ENCODE measurements around the gene WNT2B. TPM values are rescaled to one million over a fixed set of nuclear protein-coding genes. Genes with fewer than 3 reads are reported as not detected.
A peak's percentile ranks its signal among the peaks of the same experiment; 100 is the strongest.

The WNT2B gene
- total RNA-seq, 1 donor from 2014 or later, result 1.5 TPM

DNA sequence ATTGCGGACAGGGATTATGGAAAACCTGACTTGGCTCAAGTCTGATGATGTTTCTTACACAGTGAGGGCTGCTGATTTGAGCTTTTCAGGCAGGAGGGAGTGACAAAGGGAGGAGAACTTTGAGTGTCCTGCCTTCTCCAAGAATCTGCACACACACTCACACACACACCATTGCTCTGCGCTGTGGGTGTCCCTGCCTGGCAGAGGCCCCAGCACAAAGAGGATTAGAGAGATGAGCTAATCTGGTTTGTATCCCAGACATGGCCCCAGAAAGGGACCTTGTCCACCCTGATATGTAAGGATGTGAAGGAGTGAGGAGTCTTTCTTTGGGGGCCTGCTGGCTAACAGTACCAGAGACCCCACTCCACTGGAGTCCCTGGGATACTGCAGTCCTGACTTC lies 5.9 kb upstream of the WNT2B start:
- DNase-seq (ENCODE audit: missing footprints) (no peak), ATAC-seq (no peak)
- intact Hi-C loops (cut with DNase I), result loop anchor here (5.0 kb wide), 1 partner anchor 204 kb away; the partner anchor contains the start of gene RHOC

DNA sequence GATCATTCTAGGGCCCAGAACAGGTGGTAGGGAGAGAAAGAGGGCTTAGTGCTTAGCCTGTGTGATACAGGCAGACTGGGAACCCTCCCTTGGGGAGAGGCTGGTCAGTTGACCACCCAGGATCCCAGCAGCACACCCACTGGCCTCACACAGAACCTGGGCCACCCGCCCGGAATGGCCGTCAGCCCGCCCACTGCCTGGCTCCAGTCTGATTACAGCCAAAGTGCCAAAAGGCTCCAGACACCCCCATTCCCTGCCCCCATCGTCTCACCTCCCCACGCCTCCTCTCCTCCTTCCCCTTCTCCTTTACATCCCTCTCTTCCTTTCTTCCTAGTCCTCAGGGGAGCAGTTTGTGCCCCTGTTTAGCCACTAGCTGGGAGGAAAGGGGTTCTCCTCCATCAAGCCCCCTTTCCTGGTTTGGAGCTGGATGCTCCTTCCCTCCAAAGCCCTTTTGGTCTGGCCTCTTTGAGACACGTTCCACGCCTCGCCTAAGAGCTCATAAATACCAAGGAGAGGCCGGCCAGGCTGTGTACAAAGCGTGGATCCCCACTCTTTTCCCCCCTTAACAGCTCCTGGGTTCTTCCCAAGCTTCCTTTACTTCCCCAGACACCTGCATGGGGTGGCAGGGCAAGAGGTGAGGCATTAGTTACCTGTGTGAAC lies 4.6 kb upstream of the WNT2B start:
- intact Hi-C loops (cut with DNase I), result loop anchor here (5.0 kb wide), 1 partner anchor 203 kb away; the partner anchor contains the start of gene RHOC
- DNase-seq (ENCODE audit: missing footprints), result no peak
- ATAC-seq, result no peak

DNA sequence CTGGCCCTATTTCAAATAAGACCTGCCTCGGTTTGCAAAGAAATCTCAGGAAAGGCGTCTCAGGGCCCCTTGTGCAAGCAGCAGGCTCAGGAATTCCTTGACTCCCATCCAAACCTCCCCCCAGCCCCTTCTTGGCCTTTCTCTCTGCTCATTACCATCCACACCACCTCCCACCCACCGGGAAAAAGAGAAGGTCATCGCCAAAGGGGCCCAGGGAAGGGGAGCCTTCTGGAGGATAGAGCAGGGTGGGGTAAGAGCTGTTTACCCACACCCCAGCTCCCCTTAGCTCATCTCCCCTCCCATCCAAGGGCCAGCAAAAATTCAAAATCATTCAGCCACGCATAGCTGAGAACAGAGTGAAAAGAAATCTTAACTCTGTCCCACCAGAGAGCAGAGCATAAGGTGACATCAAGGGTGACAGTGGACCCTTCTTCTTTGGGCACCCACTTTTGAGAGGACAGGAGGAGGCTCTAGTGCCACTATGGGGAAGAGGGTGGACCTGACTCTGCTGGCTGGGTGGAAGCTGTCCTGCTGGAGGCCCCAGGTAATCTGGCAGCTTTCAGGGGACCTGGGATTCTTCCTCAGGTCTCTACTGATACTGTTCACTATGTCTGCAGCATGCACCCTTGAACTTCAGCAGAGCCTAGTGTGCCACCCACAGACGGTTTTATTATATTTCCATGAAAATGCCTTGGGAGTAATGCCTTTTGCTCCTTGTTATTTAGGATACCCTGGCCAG lies 3.9 kb upstream of the WNT2B start:
- ATAC-seq (no peak), DNase-seq (ENCODE audit: missing footprints) (no peak)
- intact Hi-C loops (cut with DNase I), result loop anchor here (5.0 kb wide), 1 partner anchor 202 kb away; the partner anchor contains the start of gene RHOC

DNA sequence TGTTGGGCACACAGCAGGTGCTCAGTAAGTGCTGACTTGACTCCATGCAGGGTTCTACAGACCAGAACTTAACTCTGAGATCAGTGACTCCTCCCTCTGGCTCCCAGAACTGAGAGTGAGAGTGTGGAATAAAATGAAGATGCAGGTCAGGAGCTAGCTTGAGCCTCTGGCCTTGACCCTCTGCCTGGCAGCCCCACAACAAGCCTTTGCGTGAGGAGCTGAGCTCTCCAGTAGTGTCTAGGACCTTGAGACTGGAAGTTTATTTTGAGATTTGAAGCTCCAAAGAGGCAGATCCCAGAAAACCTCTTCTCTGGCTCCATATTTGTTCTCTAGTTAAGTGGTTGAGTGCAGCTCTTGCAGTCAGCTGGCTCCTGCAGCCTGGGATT lies 3.4 kb upstream of the WNT2B start:
- intact Hi-C loops (cut with DNase I), result no loop called here
- no peak for DNase-seq (ENCODE audit: missing footprints)
- no peak for ATAC-seq

DNA sequence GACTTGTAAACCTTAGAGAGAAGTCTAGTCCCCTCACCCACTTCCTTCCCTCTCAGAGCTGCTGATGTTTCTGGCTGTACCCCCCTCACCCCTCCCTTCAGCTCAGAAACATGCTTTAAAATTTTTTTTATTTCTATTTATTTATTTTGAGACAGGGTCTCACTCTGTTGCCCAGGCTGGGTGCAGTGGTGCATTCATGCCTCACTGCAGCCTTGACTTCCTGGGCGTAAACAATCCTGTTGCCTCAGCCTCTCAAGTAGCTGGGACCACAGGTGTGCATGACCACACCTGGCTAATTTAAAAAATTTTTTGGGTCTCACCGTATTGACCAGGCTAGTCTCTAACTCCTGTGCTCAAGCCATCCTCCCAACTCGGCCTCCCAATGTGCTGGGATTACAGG lies 2.9 kb upstream of the WNT2B start:
- ATAC-seq, result no peak
- intact Hi-C loops (cut with DNase I), result no loop called here
- no peak for DNase-seq (ENCODE audit: missing footprints)

DNA sequence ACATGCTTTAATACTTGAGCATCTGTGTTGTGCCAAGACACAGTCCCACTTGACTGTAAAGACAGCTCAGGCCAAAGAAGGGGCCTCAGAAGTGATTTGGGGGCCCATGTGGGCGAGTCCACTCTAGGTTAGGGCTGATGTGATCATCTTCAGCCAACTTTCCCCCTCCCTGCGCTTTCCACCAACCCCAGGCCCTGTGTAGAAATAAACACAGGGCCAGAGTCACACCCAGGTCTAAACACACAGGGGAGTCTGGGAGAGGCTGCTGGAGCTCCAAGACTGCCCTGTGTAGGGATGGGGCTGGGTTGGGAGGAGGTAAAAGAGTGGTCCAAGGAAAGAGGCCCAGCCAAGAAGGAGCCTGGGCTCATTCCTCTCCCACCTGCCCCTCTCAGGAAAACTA lies 2.5 kb upstream of the WNT2B start:
- no peak for ATAC-seq
- intact Hi-C loops (cut with DNase I), result no loop called here
- no peak for DNase-seq (ENCODE audit: missing footprints)

DNA sequence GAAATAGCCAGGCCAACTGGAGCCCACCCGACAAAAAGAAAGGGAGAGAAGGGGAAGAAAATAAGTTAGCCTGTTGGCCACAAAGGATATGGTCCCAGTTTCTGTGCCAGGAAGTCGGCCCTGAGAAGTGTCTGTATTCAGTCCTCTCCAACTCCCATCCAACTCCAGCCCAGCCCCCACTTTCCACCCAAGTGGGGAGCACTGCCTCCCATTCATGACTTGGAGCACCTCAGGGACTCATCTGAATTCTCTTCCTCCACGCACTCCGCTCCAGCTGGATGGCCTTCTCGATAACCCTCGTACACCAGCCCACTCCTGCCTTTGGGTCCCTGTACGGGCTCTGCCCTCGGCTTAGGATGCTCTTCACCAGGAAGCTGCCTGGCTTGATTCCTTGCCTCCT lies 2.0 kb upstream of the WNT2B start:
- DNase-seq (ENCODE audit: missing footprints), result no peak
- no peak for ATAC-seq
- intact Hi-C loops (cut with DNase I), result no loop called here

DNA sequence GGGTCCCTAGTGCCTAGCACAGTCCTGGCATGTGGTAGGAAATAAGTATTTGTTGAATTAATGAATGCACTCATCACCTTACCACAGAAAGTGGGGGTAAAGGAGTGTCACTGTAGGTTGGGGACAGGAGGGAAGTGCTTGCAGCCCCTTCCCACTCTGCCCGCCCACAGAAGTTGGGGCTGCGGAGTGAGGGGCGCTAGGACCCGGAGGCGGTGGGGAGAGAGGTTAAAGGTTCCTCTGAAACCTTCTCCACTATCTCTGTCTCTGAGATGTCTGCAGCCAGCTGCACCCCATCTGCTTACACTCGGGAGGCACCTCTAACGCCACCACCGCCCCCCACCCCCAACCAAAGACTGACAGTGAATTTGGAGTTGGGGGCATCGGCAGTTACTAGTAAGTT lies 1.4 kb upstream of the WNT2B start:
- intact Hi-C loops (cut with DNase I), result no loop called here
- no peak for DNase-seq (ENCODE audit: missing footprints)
- no peak for ATAC-seq

DNA sequence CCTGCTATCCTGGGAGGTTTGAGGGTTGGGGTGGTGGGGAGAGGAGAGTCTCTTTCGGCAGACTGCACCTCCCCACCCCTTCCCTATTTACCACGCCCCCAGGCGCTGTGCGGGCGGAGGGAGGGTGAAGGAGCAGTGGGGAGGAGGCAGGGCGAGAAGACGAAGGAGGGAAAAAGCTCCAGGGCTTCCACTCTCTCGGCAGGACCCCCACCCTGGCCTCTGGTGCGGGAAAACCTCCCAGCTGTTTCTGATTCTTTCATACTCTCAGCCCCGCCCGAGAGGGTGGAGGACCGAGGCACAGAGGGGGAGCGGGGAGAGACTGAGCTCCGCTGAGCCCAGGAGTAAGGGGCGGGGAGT lies 866 bp upstream of the WNT2B start:
- intact Hi-C loops (cut with DNase I), result no loop called here
- ATAC-seq, result no peak
- no peak for DNase-seq (ENCODE audit: missing footprints)

DNA sequence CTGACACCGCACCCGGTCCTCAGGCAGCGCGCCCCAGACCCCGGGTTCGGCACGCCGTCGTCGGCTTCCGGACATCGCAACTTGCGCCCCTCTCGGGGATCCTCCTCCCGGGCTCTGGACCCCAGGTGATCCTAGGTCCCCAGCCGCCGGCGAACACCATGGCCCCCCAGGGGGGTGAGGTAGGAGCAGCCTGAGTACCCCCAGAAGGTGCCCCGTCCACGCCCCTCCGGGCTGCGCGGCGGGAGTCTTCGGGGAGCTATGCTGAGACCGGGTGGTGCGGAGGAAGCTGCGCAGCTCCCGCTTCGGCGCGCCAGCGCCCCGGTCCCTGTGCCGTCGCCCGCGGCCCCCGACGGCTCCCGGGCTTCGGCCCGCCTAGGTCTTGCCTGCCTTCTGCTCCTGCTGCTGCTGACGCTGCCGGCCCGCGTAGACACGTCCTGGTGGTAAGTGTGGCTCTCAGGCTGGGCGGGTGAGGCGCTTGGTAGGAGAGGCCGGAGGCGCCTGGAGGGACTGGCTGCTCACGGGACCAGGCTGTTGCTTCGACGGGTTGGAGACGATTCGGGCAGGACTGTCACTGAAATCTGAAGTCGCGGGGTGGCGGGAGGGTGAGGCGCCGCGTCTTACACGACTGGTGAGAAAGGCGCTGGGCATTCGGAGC lies 367 bp downstream of the WNT2B start:
- DNase-seq (ENCODE audit: missing footprints) (peak; percentile 62), ATAC-seq (peak; percentile 9)
- intact Hi-C loops (cut with DNase I), result no loop called here

DNA sequence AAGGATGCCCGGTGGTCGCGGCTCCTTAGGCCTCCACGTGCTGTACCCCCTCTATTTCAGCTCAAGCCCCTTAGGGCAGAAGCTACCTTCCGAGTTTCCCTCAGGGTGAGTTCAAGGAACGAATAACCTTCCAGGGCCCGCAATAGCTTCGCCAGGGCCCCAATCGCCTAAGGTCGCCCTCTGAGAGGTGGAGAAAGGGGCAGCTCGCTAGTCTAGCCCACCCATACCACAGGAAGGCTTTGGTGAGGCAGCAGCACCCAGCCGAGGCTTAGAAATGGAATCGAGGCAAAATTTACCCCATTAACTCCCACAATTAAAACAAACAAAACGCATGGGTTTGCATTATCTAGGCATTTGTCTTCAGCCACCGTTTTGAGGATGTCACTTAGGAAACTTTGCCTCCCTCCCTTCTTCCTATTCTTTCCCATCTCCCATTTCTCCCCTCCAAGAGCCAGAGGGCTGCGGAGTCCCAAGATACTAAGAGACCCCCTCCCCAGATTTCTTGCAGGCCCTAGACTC lies 954 bp downstream of the WNT2B start:
- ATAC-seq, result no peak
- no peak for DNase-seq (ENCODE audit: missing footprints)
- intact Hi-C loops (cut with DNase I), result no loop called here

DNA sequence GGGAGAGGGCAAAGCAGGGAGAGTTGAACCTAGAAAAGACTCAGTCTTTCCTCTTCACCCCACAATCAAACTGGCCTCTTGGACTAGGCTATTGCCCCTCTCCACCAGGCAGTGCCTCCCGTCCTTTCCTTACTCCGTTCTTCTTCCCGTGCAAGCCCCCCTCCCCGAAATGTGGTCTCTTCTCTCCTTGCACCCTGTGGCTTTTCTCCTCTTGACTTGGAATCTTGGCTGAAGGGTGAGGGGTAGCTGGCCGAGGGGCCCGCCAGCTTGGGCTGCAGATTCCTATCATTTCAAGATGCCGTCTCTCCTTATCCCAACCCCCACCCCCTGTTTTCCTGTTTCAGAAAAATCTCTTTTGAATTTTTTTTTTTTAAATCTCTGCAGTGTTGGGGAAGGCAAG lies 1.6 kb downstream of the WNT2B start:
- intact Hi-C loops (cut with DNase I), result no loop called here
- ATAC-seq (no peak), DNase-seq (ENCODE audit: missing footprints) (no peak)

DNA sequence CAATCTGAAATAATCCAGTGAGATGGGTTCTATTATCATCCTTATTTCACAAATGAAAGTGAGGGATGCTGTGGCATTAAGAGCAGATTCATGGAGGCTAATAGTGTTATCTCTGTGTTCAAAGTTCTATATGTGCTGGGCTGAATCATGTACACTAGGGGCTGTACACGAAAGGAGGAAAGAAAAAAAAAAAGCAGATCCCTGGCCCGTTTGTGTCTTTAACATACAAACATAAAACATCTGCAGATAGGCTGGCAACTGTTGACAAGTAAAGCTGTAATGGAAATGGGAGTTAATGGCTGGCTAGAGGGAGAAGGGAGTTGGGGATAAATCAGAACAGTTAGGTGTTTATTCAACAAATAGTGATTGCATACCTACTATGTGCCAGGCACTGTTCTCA lies 3.1 kb downstream of the WNT2B start:
- intact Hi-C loops (cut with DNase I), result no loop called here
- no peak for ATAC-seq
- no peak for DNase-seq (ENCODE audit: missing footprints)

DNA sequence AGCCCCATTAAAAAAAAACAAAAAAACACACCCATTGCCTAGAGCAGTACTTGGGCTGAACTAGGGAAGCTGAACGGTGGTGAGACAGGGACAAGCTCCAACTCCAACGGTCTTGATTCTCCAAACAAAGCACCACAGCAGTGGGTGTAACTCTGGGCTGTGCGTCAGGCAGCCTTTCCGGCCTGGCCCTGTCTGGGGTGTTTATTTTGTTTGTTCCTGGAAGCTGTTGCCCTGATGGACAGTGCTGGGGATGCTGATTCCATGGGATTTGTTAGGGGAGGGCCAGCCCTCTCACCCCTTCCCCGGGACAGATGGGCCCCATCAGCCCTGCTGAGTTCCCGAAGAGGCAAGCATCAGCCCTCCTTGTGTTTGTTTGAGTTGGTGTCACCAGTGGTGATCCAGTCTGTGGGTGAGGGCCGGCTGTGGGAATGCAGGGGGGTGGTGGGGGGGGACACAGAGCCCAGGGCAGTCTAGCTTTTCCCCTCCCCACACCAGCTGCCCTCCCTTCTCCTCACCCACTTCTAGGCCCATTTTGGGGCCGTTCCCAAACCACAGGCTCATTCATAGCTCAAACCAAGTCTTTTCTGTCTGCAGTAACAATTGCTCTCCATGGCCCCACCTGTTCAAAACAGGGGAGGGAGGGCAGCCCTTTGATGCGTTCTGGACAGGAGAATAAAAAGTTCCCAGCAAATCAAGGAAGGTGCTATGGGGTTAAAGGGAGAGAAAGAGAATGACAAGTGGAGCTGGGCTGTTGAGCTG lies 4.5 kb downstream of the WNT2B start:
- intact Hi-C loops (cut with DNase I), result no loop called here
- DNase-seq (ENCODE audit: missing footprints) (no peak), ATAC-seq (no peak)

DNA sequence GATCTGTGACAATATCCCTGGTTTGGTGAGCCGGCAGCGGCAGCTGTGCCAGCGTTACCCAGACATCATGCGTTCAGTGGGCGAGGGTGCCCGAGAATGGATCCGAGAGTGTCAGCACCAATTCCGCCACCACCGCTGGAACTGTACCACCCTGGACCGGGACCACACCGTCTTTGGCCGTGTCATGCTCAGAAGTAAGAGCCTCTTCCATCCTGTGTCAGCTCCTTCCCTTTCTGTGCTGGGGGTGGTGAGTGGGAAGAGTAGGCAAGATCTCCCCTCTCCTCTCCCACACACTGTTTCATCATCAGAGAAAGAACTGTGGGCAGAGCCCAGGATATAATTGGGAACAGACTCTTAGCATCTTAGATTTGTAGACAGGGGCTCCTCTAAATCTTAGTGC lies 6.1 kb downstream of the WNT2B start:
- intact Hi-C loops (cut with DNase I), result loop anchor here (5.0 kb wide), 1 partner anchor 187 kb away; no protein-coding TSS in a partner anchor
- no peak for ATAC-seq
- DNase-seq (ENCODE audit: missing footprints), result no peak

DNA sequence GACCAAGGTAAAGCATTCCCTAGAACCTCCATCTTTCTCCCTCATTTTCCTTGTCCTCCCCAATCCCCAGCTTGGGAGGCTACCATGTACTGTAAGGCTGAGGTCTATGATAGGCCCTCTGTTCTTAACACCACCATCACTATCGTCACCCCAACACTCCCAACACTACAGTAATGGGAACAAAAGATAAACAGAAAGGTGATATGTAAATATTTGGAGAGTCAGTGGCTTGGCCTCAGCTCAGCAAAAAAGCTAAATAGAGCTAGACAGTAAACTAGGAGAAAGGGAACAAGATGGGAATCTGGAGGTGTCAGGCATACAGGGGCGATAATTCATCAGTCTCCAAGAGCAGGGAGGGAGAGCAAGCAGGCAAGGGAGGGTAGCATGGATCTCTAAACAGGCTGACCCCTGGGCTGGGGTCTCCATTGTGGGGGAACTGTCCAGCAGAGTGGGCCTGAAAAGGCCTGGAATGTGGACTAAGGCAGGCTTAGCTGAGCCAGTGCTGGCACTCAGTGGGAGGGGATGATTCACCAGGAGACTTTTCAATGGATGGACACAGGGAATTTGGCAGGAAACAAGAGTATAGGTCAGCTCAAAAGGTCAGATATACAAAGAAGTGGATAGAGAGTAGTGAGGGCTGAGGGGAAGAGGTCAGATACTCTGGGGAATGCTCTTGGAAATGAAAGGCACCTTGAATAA lies 6.7 kb downstream of the WNT2B start:
- ATAC-seq, result no peak
- intact Hi-C loops (cut with DNase I), result loop anchor here (5.0 kb wide), 1 partner anchor 187 kb away; no protein-coding TSS in a partner anchor
- DNase-seq (ENCODE audit: missing footprints), result no peak

DNA sequence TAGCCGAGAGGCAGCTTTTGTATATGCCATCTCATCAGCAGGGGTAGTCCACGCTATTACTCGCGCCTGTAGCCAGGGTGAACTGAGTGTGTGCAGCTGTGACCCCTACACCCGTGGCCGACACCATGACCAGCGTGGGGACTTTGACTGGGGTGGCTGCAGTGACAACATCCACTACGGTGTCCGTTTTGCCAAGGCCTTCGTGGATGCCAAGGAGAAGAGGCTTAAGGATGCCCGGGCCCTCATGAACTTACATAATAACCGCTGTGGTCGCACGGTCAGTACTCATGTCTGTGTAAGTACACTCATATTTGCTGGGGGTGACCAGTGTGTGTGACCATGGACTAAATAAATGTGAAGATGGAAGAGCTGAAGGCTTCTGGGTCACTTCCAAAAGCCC lies 7.4 kb downstream of the WNT2B start:
- intact Hi-C loops (cut with DNase I), result loop anchor here (5.0 kb wide), 1 partner anchor 186 kb away; no protein-coding TSS in a partner anchor
- DNase-seq (ENCODE audit: missing footprints) (no peak), ATAC-seq (no peak)

DNA sequence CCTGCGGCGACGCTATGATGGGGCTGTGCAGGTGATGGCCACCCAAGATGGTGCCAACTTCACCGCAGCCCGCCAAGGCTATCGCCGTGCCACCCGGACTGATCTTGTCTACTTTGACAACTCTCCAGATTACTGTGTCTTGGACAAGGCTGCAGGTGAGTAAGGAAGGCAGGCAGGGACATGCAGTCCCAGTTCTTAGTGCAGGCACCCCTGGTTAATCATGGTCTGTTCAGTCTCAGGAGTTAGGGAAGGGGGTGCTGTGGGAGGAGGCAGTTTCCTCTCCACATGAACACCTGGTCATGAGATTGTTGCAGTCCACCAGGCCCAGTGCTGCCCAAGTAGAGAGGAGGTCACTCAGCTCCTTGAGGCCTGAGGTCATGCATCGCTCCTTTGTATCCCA lies 8.5 kb downstream of the WNT2B start:
- intact Hi-C loops (cut with DNase I), result loop anchor here (5.0 kb wide), 1 partner anchor 185 kb away; no protein-coding TSS in a partner anchor
- DNase-seq (ENCODE audit: missing footprints) (no peak), ATAC-seq (no peak)
